ENCODE data around the gene NUAK2. TPM values are rescaled to one million over a fixed set of nuclear protein-coding genes. Genes with fewer than 3 reads are reported as not detected.

NUAK2 gene
- total and polyA plus RNA-seq, 4 donors = 1.3 to 2.4 (median 2.1) TPM

DNA sequence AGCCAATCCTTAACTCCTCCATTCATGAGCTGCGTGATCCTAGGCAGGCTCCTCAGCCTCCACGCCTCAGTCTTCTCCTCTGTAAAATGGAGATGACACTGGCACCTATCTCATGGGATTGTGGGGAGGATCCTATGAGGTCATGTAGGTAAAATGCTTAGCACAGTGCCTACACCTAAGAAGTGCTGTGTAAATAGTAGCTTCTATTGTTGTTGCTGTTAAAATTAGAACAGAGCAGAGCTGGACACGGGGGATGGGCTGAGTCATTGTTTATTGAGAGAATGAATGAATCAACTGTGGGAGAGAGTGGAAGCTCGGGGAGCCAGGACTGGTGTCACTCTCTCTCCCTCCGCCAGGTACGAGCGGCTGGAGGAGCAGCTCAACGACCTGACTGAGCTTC lies 50.8 kb downstream of the NUAK2 start:
- Histone ChIP-seq H3K9ac (ENCODE audit: low read depth in 1 of 2, low read length in 2 of 2) (no peak overlapping the region), H3K27me3 (ENCODE audit: control insufficient read depth in 4 of 4, insufficient read depth in 4 of 4, low read length in 3 of 4) (no peaks in the 10 kb centered on the region), H3K9me3 (ENCODE audit: control insufficient read depth in 4 of 4, low read length in 3 of 4) (no peaks in the 10 kb centered on the region), H3K27ac (ENCODE audit: low read depth in 1 of 2, low read length in 2 of 2) (no peak overlapping the region), H3K36me3 (ENCODE audit: control insufficient read depth in 4 of 4, insufficient read depth in 3 of 4, low read depth in 1 of 4, low read length in 3 of 4) (no peaks in the 10 kb centered on the region), H3K4me1 (ENCODE audit: control insufficient read depth in 4 of 4, insufficient read depth in 4 of 4, low read length in 3 of 4) (peaks cover 0 to 16% (median 8%) of the 10 kb centered on the region in 4 donors), H3K4me3 (ENCODE audit: low read depth in 1 of 3, low read length in 3 of 3) (no peak overlapping the region)
- 84% methylated on average over 8 of the region's 8 CpGs for WGBS
- no peak for DNase-seq (ENCODE audit: low spot score)
- TF ChIP-seq ATF3 (IDR thresholded peaks at IDR 0.05) (no peak), EGR1 (IDR thresholded peaks at IDR 0.05; ENCODE audit: low read depth in 2 of 2) (no peak)

DNA sequence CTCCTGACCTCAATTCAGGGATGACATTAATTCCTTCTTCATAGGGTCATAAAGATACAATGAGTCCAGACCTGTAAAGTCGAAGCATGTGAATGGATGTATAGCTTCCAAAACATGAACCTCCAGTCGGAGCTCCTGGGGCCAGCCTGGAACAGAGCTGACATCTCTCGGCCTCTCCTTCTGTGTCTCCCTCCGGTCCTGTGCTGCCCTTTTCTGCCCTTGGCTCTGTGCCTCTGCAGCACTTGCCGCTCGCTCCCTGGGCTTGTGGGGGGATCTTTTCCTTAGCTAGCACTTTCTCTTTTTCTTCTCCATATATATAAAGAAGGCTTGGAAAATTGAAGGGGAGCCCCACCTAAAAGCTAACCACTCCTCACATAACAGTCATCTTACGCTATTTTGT lies 51.3 kb downstream of the NUAK2 start:
- H3K36me3 ChIP-seq (ENCODE audit: control insufficient read depth in 4 of 4, insufficient read depth in 3 of 4, low read depth in 1 of 4, low read length in 3 of 4) = no peaks in the 10 kb centered on the region
- TF ChIP-seq EGR1 (IDR thresholded peaks at IDR 0.05; ENCODE audit: low read depth in 2 of 2) (no peak), FOXA2 (IDR thresholded peaks at IDR 0.05) (no peak), TAF1 (conservative IDR thresholded peaks at IDR 0.05) (no peak), HNF4A (conservative IDR thresholded peaks at IDR 0.05) (no peak), MAX (IDR thresholded peaks at IDR 0.05) (no peak), SP1 (IDR thresholded peaks at IDR 0.05) (no peak), RXRA (IDR thresholded peaks at IDR 0.05) (no peak), REST (IDR thresholded peaks at IDR 0.05) (no peak), YY1 (IDR thresholded peaks at IDR 0.05) (no peak), ATF3 (IDR thresholded peaks at IDR 0.05) (no peak), NR2F2 (IDR thresholded peaks at IDR 0.05) (no peak)
- TF ChIP-seq, protein P1, sequence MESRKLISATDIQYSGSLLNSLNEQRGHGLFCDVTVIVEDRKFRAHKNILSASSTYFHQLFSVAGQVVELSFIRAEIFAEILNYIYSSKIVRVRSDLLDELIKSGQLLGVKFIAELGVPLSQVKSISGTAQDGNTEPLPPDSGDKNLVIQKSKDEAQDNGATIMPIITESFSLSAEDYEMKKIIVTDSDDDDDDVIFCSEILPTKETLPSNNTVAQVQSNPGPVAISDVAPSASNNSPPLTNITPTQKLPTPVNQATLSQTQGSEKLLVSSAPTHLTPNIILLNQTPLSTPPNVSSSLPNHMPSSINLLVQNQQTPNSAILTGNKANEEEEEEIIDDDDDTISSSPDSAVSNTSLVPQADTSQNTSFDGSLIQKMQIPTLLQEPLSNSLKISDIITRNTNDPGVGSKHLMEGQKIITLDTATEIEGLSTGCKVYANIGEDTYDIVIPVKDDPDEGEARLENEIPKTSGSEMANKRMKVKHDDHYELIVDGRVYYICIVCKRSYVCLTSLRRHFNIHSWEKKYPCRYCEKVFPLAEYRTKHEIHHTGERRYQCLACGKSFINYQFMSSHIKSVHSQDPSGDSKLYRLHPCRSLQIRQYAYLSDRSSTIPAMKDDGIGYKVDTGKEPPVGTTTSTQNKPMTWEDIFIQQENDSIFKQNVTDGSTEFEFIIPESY (IDR thresholded peaks at IDR 0.05) = no peak
- H3K4me3 ChIP-seq (ENCODE audit: low read depth in 1 of 3, low read length in 3 of 3) = no peak overlapping the region
- no peak overlapping the region for H3K9ac ChIP-seq (ENCODE audit: low read depth in 1 of 2, low read length in 2 of 2)
- no peak for DNase-seq (ENCODE audit: low spot score)
- no peaks in the 10 kb centered on the region for H3K9me3 ChIP-seq (ENCODE audit: control insufficient read depth in 4 of 4, low read length in 3 of 4)
- H3K27me3 ChIP-seq (ENCODE audit: control insufficient read depth in 4 of 4, insufficient read depth in 4 of 4, low read length in 3 of 4) = no peaks in the 10 kb centered on the region
- H3K4me1 ChIP-seq (ENCODE audit: control insufficient read depth in 4 of 4, insufficient read depth in 4 of 4, low read length in 3 of 4) = peaks cover 0 to 16% (median 8%) of the 10 kb centered on the region in 4 donors
- H3K27ac ChIP-seq (ENCODE audit: low read depth in 1 of 2, low read length in 2 of 2) = no peak overlapping the region
- 92% methylated on average over 7 of the region's 7 CpGs for WGBS

GRCh38 chr1:205269711-205270110 lies 51.8 kb downstream of the NUAK2 start:
- 93% methylated on average over 8 of the region's 8 CpGs for WGBS
- no peak for DNase-seq (ENCODE audit: low spot score)
- Histone ChIP-seq H3K27ac (ENCODE audit: low read depth in 1 of 2, low read length in 2 of 2) (no peak overlapping the region), H3K27me3 (ENCODE audit: control insufficient read depth in 4 of 4, insufficient read depth in 4 of 4, low read length in 3 of 4) (no peaks in the 10 kb centered on the region), H3K4me3 (ENCODE audit: low read depth in 1 of 3, low read length in 3 of 3) (no peak overlapping the region), H3K36me3 (ENCODE audit: control insufficient read depth in 4 of 4, insufficient read depth in 3 of 4, low read depth in 1 of 4, low read length in 3 of 4) (no peaks in the 10 kb centered on the region), H3K4me1 (ENCODE audit: control insufficient read depth in 4 of 4, insufficient read depth in 4 of 4, low read length in 3 of 4) (peaks cover 0 to 12% (median 8%) of the 10 kb centered on the region in 4 donors), H3K9me3 (ENCODE audit: control insufficient read depth in 4 of 4, low read length in 3 of 4) (no peaks in the 10 kb centered on the region), H3K9ac (ENCODE audit: low read depth in 1 of 2, low read length in 2 of 2) (no peak overlapping the region)
- TF ChIP-seq NR2F2 (IDR thresholded peaks at IDR 0.05) (no peak), RAD21 (IDR thresholded peaks at IDR 0.05) (no peak), HNF4A (conservative IDR thresholded peaks at IDR 0.05) (no peak), REST (IDR thresholded peaks at IDR 0.05) (no peak), HNF4G (IDR thresholded peaks at IDR 0.05) (no peak), FOXA2 (IDR thresholded peaks at IDR 0.05) (no peak)
- TF ChIP-seq, protein P2, sequence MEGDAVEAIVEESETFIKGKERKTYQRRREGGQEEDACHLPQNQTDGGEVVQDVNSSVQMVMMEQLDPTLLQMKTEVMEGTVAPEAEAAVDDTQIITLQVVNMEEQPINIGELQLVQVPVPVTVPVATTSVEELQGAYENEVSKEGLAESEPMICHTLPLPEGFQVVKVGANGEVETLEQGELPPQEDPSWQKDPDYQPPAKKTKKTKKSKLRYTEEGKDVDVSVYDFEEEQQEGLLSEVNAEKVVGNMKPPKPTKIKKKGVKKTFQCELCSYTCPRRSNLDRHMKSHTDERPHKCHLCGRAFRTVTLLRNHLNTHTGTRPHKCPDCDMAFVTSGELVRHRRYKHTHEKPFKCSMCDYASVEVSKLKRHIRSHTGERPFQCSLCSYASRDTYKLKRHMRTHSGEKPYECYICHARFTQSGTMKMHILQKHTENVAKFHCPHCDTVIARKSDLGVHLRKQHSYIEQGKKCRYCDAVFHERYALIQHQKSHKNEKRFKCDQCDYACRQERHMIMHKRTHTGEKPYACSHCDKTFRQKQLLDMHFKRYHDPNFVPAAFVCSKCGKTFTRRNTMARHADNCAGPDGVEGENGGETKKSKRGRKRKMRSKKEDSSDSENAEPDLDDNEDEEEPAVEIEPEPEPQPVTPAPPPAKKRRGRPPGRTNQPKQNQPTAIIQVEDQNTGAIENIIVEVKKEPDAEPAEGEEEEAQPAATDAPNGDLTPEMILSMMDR (IDR thresholded peaks at IDR 0.05; ENCODE audit: low read depth, low read length, missing input control) = no peak
